ENCODE data around the gene FBLN7. TPM values are rescaled to one million over a fixed set of nuclear protein-coding genes. Genes with fewer than 3 reads are reported as not detected.

Gene FBLN7
- total and polyA plus RNA-seq, 2 of the 8 experiments (the other 6 are each of a cell fraction or from before 2014, with no cell fraction given): 0.30 to 0.77 TPM

- TF ChIP-seq ATF2 (IDR thresholded peaks at IDR 0.05; ENCODE audit: low read length) (no peak), EGR1 (IDR thresholded peaks at IDR 0.05; ENCODE audit: borderline replicate concordance, low read depth, low read length) (no peak), PHF8 (conservative IDR thresholded peaks at IDR 0.05; ENCODE audit: low read depth, low read length) (no peak)
Observed at GRCh38 chr2:112220831-112221230, 82.6 kb downstream of the FBLN7 start (continued).

Measured in H1 (cell line).